ENCODE data around the gene KRTAP10-1.

The KRTAP10-1 gene

GRCh38 chr21:44520326-44521300 lies 19.4 kb downstream of the KRTAP10-1 start:
- no peak for FAIRE-seq
- no peak for TF ChIP-seq CTCF (IDR thresholded peaks at IDR 0.05; ENCODE audit: insufficient read depth, missing control alignments)
- DNase-seq (ENCODE audit: insufficient read length, low spot score) = no peak

GRCh38 chr21:44519346-44520325 lies 20.4 kb downstream of the KRTAP10-1 start:
- FAIRE-seq (no peak), DNase-seq (ENCODE audit: insufficient read length, low spot score) (no peak)
- TF ChIP-seq CTCF (IDR thresholded peaks at IDR 0.05; ENCODE audit: insufficient read depth, missing control alignments) = no peak

- no peak for FAIRE-seq
- no peak for DNase-seq (ENCODE audit: insufficient read length, low spot score)
- TF ChIP-seq CTCF (IDR thresholded peaks at IDR 0.05; ENCODE audit: insufficient read depth, missing control alignments) = no peak
Measured at GRCh38 chr21:44518686-44519085, 21.3 kb downstream of the KRTAP10-1 start.

GRCh38 chr21:44517175-44517899 lies 22.7 kb downstream of the KRTAP10-1 start:
- FAIRE-seq (no peak), DNase-seq (ENCODE audit: insufficient read length, low spot score) (no peak)
- TF ChIP-seq CTCF (IDR thresholded peaks at IDR 0.05; ENCODE audit: insufficient read depth, missing control alignments) = no peak

- no peak for TF ChIP-seq CTCF (IDR thresholded peaks at IDR 0.05; ENCODE audit: insufficient read depth, missing control alignments)
- DNase-seq (ENCODE audit: insufficient read length, low spot score) (no peak), FAIRE-seq (no peak)
Measured at GRCh38 chr21:44516828-44517174, 23.2 kb downstream of the KRTAP10-1 start.

GRCh38 chr21:44516342-44516741 lies 23.7 kb downstream of the KRTAP10-1 start:
- FAIRE-seq (no peak), DNase-seq (ENCODE audit: insufficient read length, low spot score) (no peak)
- no peak for TF ChIP-seq CTCF (IDR thresholded peaks at IDR 0.05; ENCODE audit: insufficient read depth, missing control alignments)
